Measurements from ENCODE around the gene CUL9. TPM values are rescaled to one million over a fixed set of nuclear protein-coding genes. Genes with fewer than 3 reads are reported as not detected.

Gene CUL9
- total and polyA plus RNA-seq, 4 donors: 19.7 to 45.6 (median 35.5) TPM

DNA sequence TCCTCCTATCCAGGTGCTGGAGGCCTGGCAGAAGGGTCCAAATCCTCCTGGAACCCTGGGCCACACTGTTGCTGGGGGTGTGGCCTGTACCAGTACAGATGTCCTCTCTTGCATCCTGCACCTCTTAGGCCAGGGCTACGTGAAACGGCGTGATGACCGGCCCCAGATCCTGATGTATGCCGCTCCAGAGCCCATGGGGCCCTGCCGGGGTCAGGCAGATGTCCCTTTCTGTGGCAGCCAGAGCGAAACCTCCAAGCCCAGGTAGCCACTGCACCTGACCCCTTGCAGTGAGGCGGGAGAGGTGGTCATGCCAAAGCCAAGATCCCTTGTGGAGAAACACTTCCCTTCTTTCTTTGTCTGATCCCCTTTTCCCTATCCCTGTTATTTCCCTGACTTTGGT, 33.1 kb downstream of the CUL9 start:
- DNase-seq (no peak), ATAC-seq (ENCODE audit: insufficient read depth, low FRiP score) (no peak)
- Histone ChIP-seq H3K27ac (ENCODE audit: low read depth in 1 of 2, low read length in 1 of 2) (no peak overlapping the region), H3K36me3 (ENCODE audit: control insufficient read depth in 4 of 4, insufficient read depth in 4 of 4, low read length in 4 of 4) (peaks cover 5 to 15% (median 6%) of the 10 kb centered on the region in 4 donors), H3K9me3 (ENCODE audit: control insufficient read depth in 4 of 4, insufficient read depth in 3 of 4, low read length in 3 of 4) (no peaks in the 10 kb centered on the region), H3K4me3 (no peak overlapping the region), H3K9ac (ENCODE audit: insufficient read depth in 1 of 2, low read length in 2 of 2) (no peak overlapping the region), H3K27me3 (ENCODE audit: control insufficient read depth in 3 of 3, insufficient read depth in 3 of 3, low read length in 2 of 3) (no peaks in the 10 kb centered on the region), H3K4me1 (ENCODE audit: control insufficient read depth in 5 of 5, insufficient read depth in 5 of 5, low read length in 5 of 5) (no peaks in the 10 kb centered on the region)
- TF ChIP-seq CTCF (IDR thresholded peaks at IDR 0.05; ENCODE audit: control extremely low read depth, extremely low read depth): no peak
- WGBS, 2 donors: 97 to 98% methylated on average over 8 of the region's 8 CpGs

DNA sequence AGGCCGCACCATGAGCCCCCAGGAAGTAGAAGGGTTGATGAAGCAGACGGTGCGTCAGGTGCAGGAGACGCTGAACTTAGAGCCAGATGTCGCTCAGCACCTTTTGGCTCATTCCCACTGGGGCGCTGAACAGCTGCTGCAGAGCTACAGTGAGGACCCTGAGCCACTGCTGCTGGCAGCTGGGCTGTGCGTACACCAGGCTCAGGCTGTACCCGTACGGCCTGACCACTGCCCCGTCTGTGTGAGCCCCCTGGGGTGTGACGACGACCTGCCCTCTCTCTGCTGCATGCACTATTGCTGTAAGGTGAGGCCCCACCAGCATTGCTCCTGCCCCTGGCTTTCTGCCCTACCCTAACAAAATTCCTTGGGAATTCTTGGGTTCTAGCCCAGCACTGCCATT, 34.2 kb downstream of the CUL9 start:
- H3K27ac ChIP-seq (ENCODE audit: low read depth in 1 of 2, low read length in 1 of 2): no peak overlapping the region
- no peaks in the 10 kb centered on the region for H3K9me3 ChIP-seq (ENCODE audit: control insufficient read depth in 4 of 4, insufficient read depth in 3 of 4, low read length in 3 of 4)
- H3K9ac ChIP-seq (ENCODE audit: insufficient read depth in 1 of 2, low read length in 2 of 2): no peak overlapping the region
- H3K27me3 ChIP-seq (ENCODE audit: control insufficient read depth in 3 of 3, insufficient read depth in 3 of 3, low read length in 2 of 3): no peaks in the 10 kb centered on the region
- DNase-seq: no peak
- WGBS, 2 donors: 94% methylated on average over 12 of the region's 12 CpGs
- H3K4me1 ChIP-seq (ENCODE audit: control insufficient read depth in 5 of 5, insufficient read depth in 5 of 5, low read length in 5 of 5): no peaks in the 10 kb centered on the region
- ATAC-seq (ENCODE audit: insufficient read depth, low FRiP score): no peak
- H3K36me3 ChIP-seq (ENCODE audit: control insufficient read depth in 4 of 4, insufficient read depth in 4 of 4, low read length in 4 of 4): peaks cover 5 to 22% (median 9%) of the 10 kb centered on the region in 4 donors
- H3K4me3 ChIP-seq: no peak overlapping the region
- no peak for TF ChIP-seq CTCF (IDR thresholded peaks at IDR 0.05; ENCODE audit: control extremely low read depth, extremely low read depth)

DNA sequence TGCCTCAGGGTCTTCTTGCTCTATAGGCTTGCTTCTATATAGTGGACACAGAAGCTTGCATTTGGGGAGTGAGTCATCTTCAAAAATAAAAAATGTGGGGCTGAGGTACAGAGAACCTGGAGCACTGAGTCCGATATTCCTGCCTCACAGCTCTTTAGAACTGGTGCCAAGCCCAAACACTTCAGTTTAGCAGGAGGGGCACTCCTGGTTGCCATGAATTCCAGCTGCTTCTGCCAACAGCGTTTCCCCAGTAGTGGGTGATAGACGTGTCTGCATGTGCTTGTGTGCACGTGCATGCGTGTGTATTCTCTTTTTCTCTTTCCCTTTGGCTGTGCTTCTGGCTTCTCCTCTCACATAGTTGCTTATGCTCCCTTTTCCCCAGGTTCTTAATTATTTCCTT, 35.4 kb downstream of the CUL9 start:
- ATAC-seq (ENCODE audit: insufficient read depth, low FRiP score) (no peak), DNase-seq (peak; percentile 10 to 69 (median 42))
- Histone ChIP-seq H3K4me1 (ENCODE audit: control insufficient read depth in 5 of 5, insufficient read depth in 5 of 5, low read length in 5 of 5) (peaks cover 0 to 1% (median 0%) of the 10 kb centered on the region in 5 donors), H3K9me3 (ENCODE audit: control insufficient read depth in 4 of 4, insufficient read depth in 3 of 4, low read length in 3 of 4) (no peaks in the 10 kb centered on the region), H3K27me3 (ENCODE audit: control insufficient read depth in 3 of 3, insufficient read depth in 3 of 3, low read length in 2 of 3) (no peaks in the 10 kb centered on the region), H3K9ac (ENCODE audit: insufficient read depth in 1 of 2, low read length in 2 of 2) (no peak overlapping the region), H3K36me3 (ENCODE audit: control insufficient read depth in 4 of 4, insufficient read depth in 4 of 4, low read length in 4 of 4) (peaks cover 5 to 24% (median 9%) of the 10 kb centered on the region in 4 donors), H3K4me3 (no peak overlapping the region), H3K27ac (ENCODE audit: low read depth in 1 of 2, low read length in 1 of 2) (no peak overlapping the region)
- 66 to 87% methylated on average over 5 of the region's 5 CpGs for WGBS, 2 donors
- TF ChIP-seq CTCF (IDR thresholded peaks at IDR 0.05; ENCODE audit: control extremely low read depth, extremely low read depth): no peak

DNA sequence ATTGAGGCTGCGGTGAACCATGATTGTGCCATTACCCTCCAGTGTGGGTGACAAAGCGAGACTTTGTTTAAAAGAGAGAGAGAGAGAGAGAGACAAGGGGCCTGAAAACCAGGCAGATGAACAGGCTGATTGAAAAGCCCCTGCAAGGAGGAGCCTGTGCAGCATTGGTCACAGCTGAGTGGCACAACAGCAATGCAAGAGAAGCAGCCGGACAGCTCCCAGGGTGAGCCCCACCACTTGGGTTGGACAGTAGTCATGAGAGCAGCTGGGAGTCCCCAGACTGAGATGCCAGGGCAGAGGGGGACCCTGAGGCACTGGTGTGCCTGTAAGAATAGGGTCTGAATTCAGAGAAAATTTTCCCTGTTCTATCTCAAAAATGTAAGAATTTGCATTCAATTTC, 37.1 kb downstream of the CUL9 start:
- peaks cover 0 to 4% (median 0%) of the 10 kb centered on the region in 5 donors for H3K4me1 ChIP-seq (ENCODE audit: control insufficient read depth in 5 of 5, insufficient read depth in 5 of 5, low read length in 5 of 5)
- ATAC-seq (ENCODE audit: insufficient read depth, low FRiP score): no peak
- WGBS, 2 donors: 95 to 97% methylated on average over 3 of the region's 3 CpGs
- no peaks in the 10 kb centered on the region for H3K27me3 ChIP-seq (ENCODE audit: control insufficient read depth in 3 of 3, insufficient read depth in 3 of 3, low read length in 2 of 3)
- TF ChIP-seq CTCF (IDR thresholded peaks at IDR 0.05; ENCODE audit: control extremely low read depth, extremely low read depth): no peak
- no peak overlapping the region for H3K4me3 ChIP-seq
- no peak overlapping the region for H3K9ac ChIP-seq (ENCODE audit: insufficient read depth in 1 of 2, low read length in 2 of 2)
- H3K9me3 ChIP-seq (ENCODE audit: control insufficient read depth in 4 of 4, insufficient read depth in 3 of 4, low read length in 3 of 4): no peaks in the 10 kb centered on the region
- no peak overlapping the region for H3K27ac ChIP-seq (ENCODE audit: low read depth in 1 of 2, low read length in 1 of 2)
- peaks cover 4 to 32% (median 11%) of the 10 kb centered on the region in 4 donors for H3K36me3 ChIP-seq (ENCODE audit: control insufficient read depth in 4 of 4, insufficient read depth in 4 of 4, low read length in 4 of 4)
- DNase-seq: no peak

Measured in lung (tissue), 12 donors.